Left cardiac atrium (tissue), 4 donors: ENCODE results near the gene CELSR2. TPM values are rescaled to one million over a fixed set of nuclear protein-coding genes. Genes with fewer than 3 reads are reported as not detected.
A peak's percentile ranks its signal among the peaks of the same experiment; 100 is the strongest.
"Not testable (repeated sequence)": the region's sequence is repeated elsewhere in the genome, so short reads cannot be mapped to it uniquely, and the experiment has no call there.

ENCODE experiments used
- ATAC-seq, 2 donors: fragments of 200-7000 bp; cut with Tn5 transposase; one replicate each; pipeline ENCODE4 v1.9.1; 2020; ENCODE audit warnings: mild to moderate bottlenecking in 2 of 2, moderate library complexity in 2 of 2
- DNase-seq: peaks from one replicate; pipeline ENCODE4 v3.0.0-alpha.2; 2020
- intact Hi-C, 2 donors: fragments of 100-400 bp; cut with DNase I; formaldehyde crosslinking; loops; one replicate each; pipeline versions ENCODE4 v1.14.1 to v1.15.1; 2022 to 2023
- total RNA-seq, 2 donors: library from RNA; stranded (reverse); fragmentation: NEBNext Ultra II Directional; extraction: Animal tissue kit (Norgen Biotek cat#: 25700); gene quantifications; one replicate each; pipeline ENCODE4 v1.2.1, GENCODE V29; 2021
- donor health status: DM: no; HTN: yes; CAD: no.
- donor health status: DM: no; HTN: yes; CAD: no; lungs with severe emphysema.
- donor health status: DM: yes; HTN: yes; CAD: no.
- donor health status: Dilated cardiomyopathy.

The CELSR2 gene
- total RNA-seq, 2 donors from 2014 or later = 15.6 to 21.1 TPM

- ATAC-seq, DNase-seq, intact Hi-C loops: not testable (repeated sequence)
These were observed 28.1 kb upstream of the CELSR2 start for GRCh38 chr1:109221201-109221600.

- no peak for ATAC-seq
- DNase-seq = no peak
- intact Hi-C loops = no loop called here
These were observed 24.0 kb upstream of the CELSR2 start for GRCh38 chr1:109225308-109225707.

- intact Hi-C loops = no loop called here
- ATAC-seq (no peak), DNase-seq (no peak)
These were observed 23.5 kb upstream of the CELSR2 start for GRCh38 chr1:109225711-109226445.

GRCh38 chr1:109228167-109228566 lies 21.2 kb upstream of the CELSR2 start:
- DNase-seq (no peak), ATAC-seq (no peak)
- intact Hi-C loops = no loop called here

GRCh38 chr1:109229531-109230127 lies 19.7 kb upstream of the CELSR2 start:
- intact Hi-C loops = no loop called here
- ATAC-seq (no peak), DNase-seq (no peak)

- intact Hi-C loops = no loop called here
- ATAC-seq (no peak), DNase-seq (no peak)
These were observed 18.3 kb upstream of the CELSR2 start for GRCh38 chr1:109231066-109231465.

DNA sequence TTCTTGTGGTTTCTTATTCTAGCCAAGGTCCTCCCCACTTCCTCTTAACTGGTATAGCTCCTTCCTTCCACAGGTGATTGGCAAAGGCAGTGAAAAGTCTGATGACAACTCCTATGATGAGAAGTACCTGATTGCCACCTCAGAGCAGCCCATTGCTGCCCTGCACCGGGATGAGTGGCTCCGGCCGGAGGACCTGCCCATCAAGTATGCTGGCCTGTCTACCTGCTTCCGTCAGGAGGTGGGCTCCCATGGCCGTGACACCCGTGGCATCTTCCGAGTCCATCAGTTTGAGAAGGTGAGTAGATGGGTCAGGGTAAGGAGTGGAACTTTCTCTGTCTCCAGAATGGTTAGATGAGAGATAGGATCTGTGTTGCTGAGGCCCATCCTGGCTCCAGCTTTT lies 14.2 kb upstream of the CELSR2 start:
- ATAC-seq = no peak

DNA sequence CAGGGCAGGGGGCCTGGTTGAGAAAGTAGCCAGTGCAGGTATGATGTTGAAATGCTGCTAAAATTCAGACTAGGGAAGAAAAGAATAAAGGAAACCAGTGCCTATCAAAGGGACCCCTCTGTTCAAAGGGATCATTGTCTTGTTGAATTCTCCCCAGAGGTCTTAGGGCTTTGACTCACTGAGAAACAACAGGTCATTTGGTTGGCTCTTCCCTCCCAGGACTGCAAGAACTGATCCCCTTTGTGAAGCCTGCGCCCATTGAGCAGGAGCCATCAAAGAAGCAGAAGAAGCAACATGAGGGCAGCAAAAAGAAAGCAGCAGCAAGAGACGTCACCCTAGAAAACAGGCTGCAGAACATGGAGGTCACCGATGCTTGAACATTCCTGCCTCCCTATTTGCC lies 11.8 kb upstream of the CELSR2 start:
- DNase-seq (no peak), ATAC-seq (no peak)
- intact Hi-C loops = no loop called here

More for the DNA sequence above, 14.2 kb upstream of the CELSR2 start:
- DNase-seq = no peak
- intact Hi-C loops = no loop called here

DNA sequence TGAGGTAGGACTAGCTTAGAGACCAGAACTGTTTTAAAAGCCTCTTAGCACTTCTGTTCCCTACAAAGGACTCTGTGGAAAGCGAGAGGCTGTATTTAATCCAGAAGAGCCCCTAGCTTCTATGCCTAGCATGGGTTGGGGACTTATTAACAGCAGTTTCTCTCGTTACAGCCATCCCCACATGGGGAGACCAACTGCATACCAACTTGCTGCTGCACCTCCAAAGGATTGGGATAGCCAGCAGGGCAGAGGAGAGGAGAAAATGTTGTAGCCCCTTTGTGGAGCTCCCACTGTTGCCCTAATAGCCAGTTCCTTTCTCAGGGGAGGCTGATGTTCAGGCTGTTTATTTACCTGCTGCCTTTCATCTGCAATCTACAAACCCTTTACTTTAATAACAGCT lies 11.0 kb upstream of the CELSR2 start:
- intact Hi-C loops = no loop called here
- no peak for ATAC-seq
- DNase-seq = no peak

- ATAC-seq = no peak
- intact Hi-C loops = no loop called here
- DNase-seq = no peak
These were observed 10.3 kb upstream of the CELSR2 start for GRCh38 chr1:109239047-109239408.

GRCh38 chr1:109239409-109240068 lies 9.8 kb upstream of the CELSR2 start:
- peak; percentile 12 to 25 for ATAC-seq
- no peak for DNase-seq
- intact Hi-C loops = no loop called here

GRCh38 chr1:109240158-109241152 lies 8.9 kb upstream of the CELSR2 start:
- ATAC-seq (peak; percentile 62 to 66), DNase-seq (peak; percentile 85)
- intact Hi-C loops = no loop called here

GRCh38 chr1:109241344-109241743 lies 8.0 kb upstream of the CELSR2 start:
- ATAC-seq (peak; percentile 5 to 42), DNase-seq (no peak)
- intact Hi-C loops = no loop called here

DNA sequence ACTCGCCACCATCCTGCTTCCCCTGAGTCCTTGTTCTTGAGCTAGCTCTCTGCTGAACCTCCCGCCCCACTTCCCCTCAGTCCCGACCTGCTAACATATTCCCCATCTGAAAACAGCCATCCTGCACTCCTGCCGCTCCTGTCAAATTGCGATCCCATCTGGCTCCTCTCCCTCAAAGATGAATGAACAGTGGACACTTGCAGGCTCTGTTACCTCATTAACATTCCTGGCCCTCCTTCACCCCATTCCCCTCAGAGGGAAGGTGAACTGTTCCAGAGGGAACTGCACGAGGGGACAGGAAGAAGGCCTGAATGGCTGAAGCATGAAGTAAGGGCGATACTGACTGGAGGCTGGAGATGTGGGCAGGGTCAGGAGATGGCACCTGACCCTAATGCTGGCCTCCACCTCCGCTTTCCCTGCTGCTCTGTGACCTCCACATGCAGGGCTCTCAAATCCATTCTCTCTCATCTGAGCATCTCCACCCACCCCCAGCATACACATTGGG lies 7.4 kb upstream of the CELSR2 start:
- ATAC-seq (peak in 1 of 2 donors; percentile 2), DNase-seq (no peak)
- intact Hi-C loops = no loop called here

DNA sequence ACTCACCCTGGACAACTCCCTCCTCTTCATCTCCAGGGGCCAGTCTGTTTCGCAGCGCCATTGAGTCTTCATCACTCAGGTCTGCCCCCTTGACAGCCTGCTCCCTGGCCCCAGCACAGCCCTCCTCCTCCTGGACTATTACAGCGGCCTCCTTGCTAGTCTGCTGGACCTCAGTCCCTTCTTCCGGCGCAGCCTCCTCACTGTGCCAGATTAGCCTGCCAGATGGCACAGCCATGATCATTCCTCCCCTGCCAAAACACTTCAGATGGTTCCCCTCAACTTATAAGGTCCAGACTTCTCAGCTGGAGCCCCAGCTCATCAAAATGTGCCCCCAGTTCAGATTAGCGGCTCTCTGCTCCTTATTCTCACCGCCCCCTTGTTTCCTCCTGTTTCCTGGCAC lies 7.0 kb upstream of the CELSR2 start:
- intact Hi-C loops = no loop called here
- ATAC-seq (peak; percentile 16 to 61), DNase-seq (no peak)

DNA sequence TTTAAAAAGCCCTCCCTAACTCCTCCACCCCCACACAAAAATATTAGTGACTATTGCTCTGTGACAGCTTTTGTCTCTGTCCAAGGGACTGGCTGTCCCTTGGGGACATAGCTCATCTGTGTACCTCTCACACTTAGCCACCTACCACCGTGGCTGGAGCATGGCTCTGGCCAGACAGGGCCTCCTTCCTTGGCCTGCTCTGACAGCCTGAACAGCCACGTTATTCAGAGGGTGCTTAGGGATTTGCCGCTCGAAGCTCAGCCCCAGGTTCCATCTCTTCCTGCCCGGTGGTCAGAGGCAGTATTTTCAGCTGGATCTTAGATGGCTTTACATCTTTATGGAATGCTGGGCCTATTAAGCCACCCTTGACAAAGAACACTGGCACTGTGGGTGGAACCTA lies 6.1 kb upstream of the CELSR2 start:
- intact Hi-C loops = no loop called here

GRCh38 chr1:109243860-109244552 lies 5.3 kb upstream of the CELSR2 start:
- DNase-seq (no peak), ATAC-seq (no peak)
- intact Hi-C loops = no loop called here

More for the DNA sequence above, 6.1 kb upstream of the CELSR2 start:
- DNase-seq (no peak), ATAC-seq (no peak)

DNA sequence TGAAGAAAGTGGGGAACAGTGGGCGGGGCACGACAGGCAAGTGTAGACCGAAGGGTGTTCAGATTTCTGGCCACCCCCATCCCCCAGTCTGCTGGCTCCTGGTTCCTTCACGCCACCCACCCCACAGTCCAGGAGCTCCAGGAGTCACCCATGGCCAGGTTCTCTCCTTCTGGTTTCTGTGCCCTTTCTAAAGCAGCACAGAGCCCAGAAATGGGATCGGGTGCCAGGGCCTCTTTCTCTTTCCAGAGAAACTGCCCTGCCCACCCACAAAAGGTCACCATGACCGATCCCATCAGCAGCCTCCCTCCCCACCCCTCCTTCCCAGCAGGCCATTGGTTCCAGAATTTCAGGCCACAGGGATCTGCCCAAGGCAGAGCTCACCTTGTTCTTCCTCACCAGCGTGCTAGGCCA lies 3.2 kb upstream of the CELSR2 start:
- ATAC-seq (no peak), DNase-seq (no peak)
- intact Hi-C loops = no loop called here
